GM12873 (cell line): ENCODE results near the gene OSBPL10.

ENCODE experiments used
- CTCF ChIP-seq: IDR thresholded peaks from 2 replicates; pipeline ENCODE4 v1.5.1; 2012; ENCODE audit warnings: low read depth, mild to moderate bottlenecking, moderate library complexity, low read length, control low read depth; ENCODE audit not compliant: insufficient read depth; ENCODE audit errors: missing control alignments

Gene OSBPL10

GRCh38 chr3:31962801-31963205, 18.3 kb downstream of the OSBPL10 start:
- TF ChIP-seq CTCF = no peak

GRCh38 chr3:31960793-31961431, 20.1 kb downstream of the OSBPL10 start:
- TF ChIP-seq CTCF = no peak

- no peak for TF ChIP-seq CTCF
Measured at GRCh38 chr3:31959951-31960792, 20.9 kb downstream of the OSBPL10 start.

DNA sequence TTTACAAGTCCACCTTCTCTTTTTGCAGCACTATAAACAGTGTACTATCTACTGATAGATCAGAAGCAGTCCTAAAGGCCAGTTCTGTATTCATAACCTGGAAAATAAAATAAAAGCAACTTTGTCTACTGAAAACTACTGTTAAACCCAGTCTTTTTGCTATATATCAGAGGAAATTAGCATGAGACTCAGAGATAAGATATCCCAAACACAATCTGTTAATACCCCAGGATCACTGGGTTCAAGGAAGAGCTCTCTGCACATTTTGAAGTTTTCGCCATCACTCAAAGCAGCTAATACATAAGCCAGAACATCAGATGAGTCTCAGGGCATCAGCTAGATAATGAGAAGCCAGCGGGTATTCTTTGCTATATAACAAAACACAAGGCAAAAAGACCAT, 21.8 kb downstream of the OSBPL10 start:
- no peak for TF ChIP-seq CTCF

GRCh38 chr3:31958701-31959152, 22.3 kb downstream of the OSBPL10 start:
- TF ChIP-seq CTCF = no peak

- TF ChIP-seq CTCF = no peak
Measured at GRCh38 chr3:31957106-31957505, 24.0 kb downstream of the OSBPL10 start.

GRCh38 chr3:31955581-31955980, 25.5 kb downstream of the OSBPL10 start:
- TF ChIP-seq CTCF = no peak
